Trophoblast cell (in vitro differentiated cells and primary cell): ENCODE data around the gene MXD4.
A peak's percentile ranks its signal among the peaks of the same experiment; 100 is the strongest.

Experiments
- DNase-seq, 2 donors: peaks; one replicate each; pipeline ENCODE4 v3.0.0-alpha.2; 2016
- H2AFZ ChIP-seq: 2 replicates; pipeline ENCODE4 v1.6.1; 2013; ENCODE audit warnings: low read length, moderate library complexity, mild to moderate bottlenecking; ENCODE audit not compliant: insufficient read depth, poor library complexity
- H2AK5ac ChIP-seq: 2 replicates; pipeline ENCODE4 v1.6.1; 2013; ENCODE audit warnings: mild to moderate bottlenecking, low read length
- H2BK120ac ChIP-seq: 2 replicates; pipeline ENCODE4 v1.6.1; 2013; ENCODE audit warnings: low read length, mild to moderate bottlenecking, moderate library complexity; ENCODE audit not compliant: insufficient read depth, poor library complexity
- H2BK12ac ChIP-seq: 2 replicates; pipeline ENCODE4 v1.6.1; 2013; ENCODE audit warnings: mild to moderate bottlenecking, low read length, moderate library complexity
- H2BK5ac ChIP-seq: 2 replicates; pipeline ENCODE4 v1.6.1; 2013; ENCODE audit warnings: low read length, low read depth, moderate library complexity, mild to moderate bottlenecking; ENCODE audit not compliant: poor library complexity
- H3K14ac ChIP-seq: 2 replicates; pipeline ENCODE4 v1.6.1; 2013; ENCODE audit warnings: mild to moderate bottlenecking, low read length
- H3K18ac ChIP-seq: 2 replicates; pipeline ENCODE4 v1.6.1; 2013; ENCODE audit warnings: mild to moderate bottlenecking, low read length
- H3K23ac ChIP-seq: 2 replicates; pipeline ENCODE4 v1.6.1; 2013; ENCODE audit warnings: low read length
- H3K27ac ChIP-seq: 2 replicates; pipeline ENCODE4 v1.5.1; 2013; ENCODE audit warnings: low read depth, mild to moderate bottlenecking, inconsistent platforms, low read length, moderate library complexity
- H3K27me3 ChIP-seq: 2 replicates; pipeline ENCODE4 v1.6.1; 2013; ENCODE audit warnings: inconsistent platforms, mild to moderate bottlenecking, low read length, moderate library complexity; ENCODE audit not compliant: insufficient read depth
- H3K36me3 ChIP-seq, 2 experiments: 1 replicate in 1 of 2; 2 replicates in 1 of 2; pipeline ENCODE4 v1.6.1; 2013; ENCODE audit warnings: low read length in 2 of 2, mild to moderate bottlenecking in 2 of 2, moderate library complexity in 1 of 2; ENCODE audit not compliant: insufficient read depth in 2 of 2, control insufficient read depth in 1 of 2
- H3K4ac ChIP-seq: 2 replicates; pipeline ENCODE4 v1.6.1; 2013; ENCODE audit warnings: low read depth, mild to moderate bottlenecking, low read length, moderate library complexity
- H3K4me1 ChIP-seq, 2 experiments: 1 replicate in 1 of 2; 2 replicates in 1 of 2; pipeline ENCODE4 v1.6.1; 2013; ENCODE audit warnings: low read length in 2 of 2, mild to moderate bottlenecking in 2 of 2, moderate library complexity in 1 of 2; ENCODE audit not compliant: insufficient read depth in 2 of 2, control insufficient read depth in 1 of 2
- H3K4me2 ChIP-seq: 2 replicates; pipeline ENCODE4 v1.6.1; 2013; ENCODE audit warnings: inconsistent platforms, mild to moderate bottlenecking, low read length, moderate library complexity
- H3K4me3 ChIP-seq: 2 replicates; pipeline ENCODE4 v1.5.1; 2013; ENCODE audit warnings: mild to moderate bottlenecking, low read depth, low read length, inconsistent platforms
- H3K79me1 ChIP-seq: one replicate; pipeline ENCODE4 v1.6.1; 2013; ENCODE audit warnings: low read length
- H3K79me2 ChIP-seq: 2 replicates; pipeline ENCODE4 v1.6.1; 2013; ENCODE audit warnings: low read length, mild to moderate bottlenecking; ENCODE audit not compliant: control insufficient read depth, insufficient read depth, poor library complexity
- H3K9ac ChIP-seq: 2 replicates; pipeline ENCODE4 v1.6.1; 2013; ENCODE audit warnings: mild to moderate bottlenecking, low read length
- H3K9me3 ChIP-seq: 2 replicates; pipeline ENCODE4 v1.6.1; 2013; ENCODE audit warnings: low read depth, mild to moderate bottlenecking, control low read depth, inconsistent platforms, low read length; ENCODE audit not compliant: insufficient read depth
- H4K12ac ChIP-seq: 2 replicates; pipeline ENCODE4 v1.6.1; 2013; ENCODE audit warnings: low read depth, mild to moderate bottlenecking, low read length, moderate library complexity
- H4K8ac ChIP-seq: 2 replicates; pipeline ENCODE4 v1.6.1; 2013; ENCODE audit warnings: low read depth, mild to moderate bottlenecking, low read length, moderate library complexity
- H4K91ac ChIP-seq: one replicate; pipeline ENCODE4 v1.6.1; 2013; ENCODE audit warnings: low read depth, mild to moderate bottlenecking, low read length, moderate library complexity
- WGBS: extraction: QIAGEN DNeasy Blood & Tissue Kit; methylation state at CpG from one replicate; pipeline ENCODE4 v1.1.7; 2013; ENCODE audit warnings: missing lambda C conversion rate; ENCODE audit not compliant: insufficient read length, insufficient coverage; ENCODE audit errors: extremely low coverage; 5-methylcytosine and 5-hydroxymethylcytosine counted together

MXD4 gene

GRCh38 chr4:2290488-2290887 lies 28.6 kb upstream of the MXD4 start:
- Histone ChIP-seq H2BK12ac (no peak overlapping the region), H3K23ac (no peak overlapping the region), H4K8ac (no peak overlapping the region), H3K27me3 (no peaks in the 10 kb centered on the region), H3K27ac (no peak overlapping the region), H3K9me3 (no peaks in the 10 kb centered on the region), H3K36me3 (no peaks in the 10 kb centered on the region), H4K91ac (no peak overlapping the region), H4K12ac (no peak overlapping the region), H3K4me2 (no peak overlapping the region), H3K79me2 (no peaks in the 10 kb centered on the region), H3K4ac (no peak overlapping the region), H3K9ac (no peak overlapping the region), H2AFZ (no peak overlapping the region), H2BK120ac (no peak overlapping the region), H3K18ac (no peak overlapping the region), H3K4me3 (no peak overlapping the region), H3K79me1 (no peaks in the 10 kb centered on the region), H3K14ac (no peak overlapping the region), H2AK5ac (no peak overlapping the region), H3K4me1 (peaks cover 0 to 3% of the 10 kb centered on the region in 2 experiments), H2BK5ac (no peak overlapping the region)
- WGBS = no CpG with 5 or more reads among the region's 9 CpGs
- no peak for DNase-seq

GRCh38 chr4:2289955-2290333 lies 28.0 kb upstream of the MXD4 start:
- Histone ChIP-seq H2AK5ac (no peak overlapping the region), H3K36me3 (no peaks in the 10 kb centered on the region), H4K12ac (no peak overlapping the region), H2BK120ac (no peak overlapping the region), H3K18ac (no peak overlapping the region), H3K79me2 (no peaks in the 10 kb centered on the region), H2BK12ac (no peak overlapping the region), H3K4me2 (no peak overlapping the region), H3K9ac (no peak overlapping the region), H4K8ac (no peak overlapping the region), H4K91ac (no peak overlapping the region), H3K23ac (no peak overlapping the region), H3K27ac (no peak overlapping the region), H3K27me3 (no peaks in the 10 kb centered on the region), H3K79me1 (no peaks in the 10 kb centered on the region), H2BK5ac (no peak overlapping the region), H2AFZ (no peak overlapping the region), H3K14ac (no peak overlapping the region), H3K4me3 (no peak overlapping the region), H3K4me1 (peaks cover 0 to 4% of the 10 kb centered on the region in 2 experiments), H3K4ac (no peak overlapping the region), H3K9me3 (no peaks in the 10 kb centered on the region)
- no CpG with 5 or more reads among the region's 11 CpGs for WGBS
- DNase-seq = peak in 1 of 2 donors; percentile 35

- no peaks in the 10 kb centered on the region for H3K79me1 ChIP-seq
- no peak overlapping the region for H3K27ac ChIP-seq
- H4K12ac ChIP-seq = no peak overlapping the region
- no peak overlapping the region for H4K8ac ChIP-seq
- no peaks in the 10 kb centered on the region for H3K36me3 ChIP-seq
- H3K79me2 ChIP-seq = no peaks in the 10 kb centered on the region
- no peak overlapping the region for H2BK12ac ChIP-seq
- H3K4me2 ChIP-seq = no peak overlapping the region
- H3K4me3 ChIP-seq = no peak overlapping the region
- H3K9me3 ChIP-seq = no peaks in the 10 kb centered on the region
- no peak overlapping the region for H3K23ac ChIP-seq
- H2AK5ac ChIP-seq = no peak overlapping the region
- H2BK120ac ChIP-seq = no peak overlapping the region
- H2AFZ ChIP-seq = no peak overlapping the region
- no peak overlapping the region for H3K18ac ChIP-seq
- peaks cover 0 to 4% of the 10 kb centered on the region in 2 experiments for H3K4me1 ChIP-seq
- no peak for DNase-seq
- no peaks in the 10 kb centered on the region for H3K27me3 ChIP-seq
- H3K4ac ChIP-seq = no peak overlapping the region
- no peak overlapping the region for H4K91ac ChIP-seq
- H2BK5ac ChIP-seq = no peak overlapping the region
- no peak overlapping the region for H3K14ac ChIP-seq
- no peak overlapping the region for H3K9ac ChIP-seq
- no CpG with 5 or more reads among the region's 14 CpGs for WGBS
Observed at GRCh38 chr4:2289311-2289954, 27.5 kb upstream of the MXD4 start.

- Histone ChIP-seq H3K27me3 (no peaks in the 10 kb centered on the region), H3K4me3 (no peak overlapping the region), H3K4ac (no peak overlapping the region), H3K79me1 (no peaks in the 10 kb centered on the region), H2AK5ac (no peak overlapping the region), H3K9ac (no peak overlapping the region), H2BK120ac (no peak overlapping the region), H3K9me3 (no peaks in the 10 kb centered on the region), H4K12ac (no peak overlapping the region), H4K91ac (no peak overlapping the region), H3K23ac (no peak overlapping the region), H3K36me3 (no peaks in the 10 kb centered on the region), H2AFZ (no peak overlapping the region), H3K14ac (no peak overlapping the region), H3K27ac (no peak overlapping the region), H3K79me2 (no peaks in the 10 kb centered on the region), H3K4me2 (no peak overlapping the region), H2BK5ac (no peak overlapping the region), H2BK12ac (no peak overlapping the region), H3K4me1 (peaks cover 0 to 4% of the 10 kb centered on the region in 2 experiments), H4K8ac (no peak overlapping the region), H3K18ac (no peak overlapping the region)
- DNase-seq = no peak
- WGBS = no CpG with 5 or more reads among the region's 10 CpGs
Observed at GRCh38 chr4:2288051-2288541, 26.2 kb upstream of the MXD4 start.
